OCI-LY7 (cell line): ENCODE measurements around the gene TULP4. TPM values are rescaled to one million over a fixed set of nuclear protein-coding genes. Genes with fewer than 3 reads are reported as not detected.
A peak's percentile ranks its signal among the peaks of the same experiment; 100 is the strongest.

Source experiments
- BruUV-seq: library from RNA; stranded (reverse); fragments of 400-500 nt; replicated peaks from 2 replicates; lab custom pipeline; 2021; lab: Mats Ljungman, UMichigan
- CTCF ChIA-PET: fragments of 300-600 bp; sonication (Branson Sonifier 250); formaldehyde crosslinking; loops from one replicate; lab custom pipeline; 2022; ENCODE audit warnings: antibody characterized with exemption; ENCODE audit not compliant: unreplicated experiment; lab: Charles Lee
- POLR2A ChIA-PET: fragments of 300-600 bp; sonication (Branson Sonifier 250); formaldehyde crosslinking; loops from one replicate; lab custom pipeline; 2022; ENCODE audit warnings: antibody characterized with exemption; lab: Charles Lee
- DNase-seq: peaks from one replicate; pipeline ENCODE4 v3.0.0-alpha.2; 2015; ENCODE audit warnings: low spot score
- H2AFZ ChIP-seq: fragments of 200-600 bp; sonication (generic), shearing (Covaris generic); 2 replicates; pipeline ENCODE4 v1.6.1; 2014; ENCODE audit warnings: mild to moderate bottlenecking, antibody characterized with exemption, low read length, moderate library complexity
- H3K27ac ChIP-seq: fragments of 200-600 bp; sonication (generic); 2 replicates; pipeline ENCODE4 v1.5.1; 2014; ENCODE audit warnings: mixed run types, low read depth, mild to moderate bottlenecking, moderate library complexity, low read length, inconsistent platforms; ENCODE audit not compliant: poor library complexity, severe bottlenecking
- H3K36me3 ChIP-seq: fragments of 200-600 bp; sonication (generic); 2 replicates; pipeline ENCODE4 v1.6.1; 2014; ENCODE audit warnings: mild to moderate bottlenecking, antibody characterized with exemption, low read length, moderate library complexity, mixed read lengths; ENCODE audit not compliant: insufficient read depth
- H3K4me1 ChIP-seq: fragments of 200-600 bp; sonication (generic); 2 replicates; pipeline ENCODE4 v1.5.1; 2014; ENCODE audit warnings: mild to moderate bottlenecking, low read length; ENCODE audit not compliant: insufficient read depth, poor library complexity, severe bottlenecking
- H3K4me2 ChIP-seq: fragments of 200-600 bp; sonication (generic); 2 replicates; pipeline ENCODE4 v1.6.1; 2014; ENCODE audit warnings: mild to moderate bottlenecking, low read length
- H3K4me3 ChIP-seq: fragments of 200-600 bp; sonication (generic); 2 replicates; pipeline ENCODE4 v1.5.1; 2014; ENCODE audit warnings: mild to moderate bottlenecking, low read depth, low read length; ENCODE audit not compliant: poor library complexity, severe bottlenecking
- H3K79me2 ChIP-seq: fragments of 200-600 bp; sonication (generic); 2 replicates; pipeline ENCODE4 v1.6.1; 2016; ENCODE audit warnings: low read depth, mild to moderate bottlenecking, low read length, moderate library complexity, mixed read lengths; ENCODE audit not compliant: insufficient read depth
- H3K9me2 ChIP-seq: fragments of 200-600 bp; sonication (generic); 2 replicates; pipeline ENCODE4 v1.6.1; 2016; ENCODE audit warnings: mild to moderate bottlenecking, low read length, mixed read lengths; ENCODE audit not compliant: insufficient read depth
- H3K9me3 ChIP-seq: fragments of 200-600 bp; sonication (generic); 2 replicates; pipeline ENCODE4 v1.6.1; 2014; ENCODE audit warnings: mild to moderate bottlenecking, mixed run types, low read length, mixed read lengths
- H4K20me1 ChIP-seq: fragments of 200-600 bp; sonication (generic); 2 replicates; pipeline ENCODE4 v1.6.1; 2014; ENCODE audit warnings: mild to moderate bottlenecking, antibody characterized with exemption, low read length, moderate library complexity, mixed read lengths; ENCODE audit not compliant: insufficient read depth
- EZH2phosphoT487 ChIP-seq: fragments of 200-600 bp; sonication (generic); IDR thresholded peaks from 2 replicates; pipeline ENCODE4 v1.6.1; 2018; ENCODE audit warnings: low read depth, borderline replicate concordance, mild to moderate bottlenecking, mixed run types, antibody characterized with exemption, low read length, moderate library complexity, mixed read lengths
- intact Hi-C: fragments of 100-400 bp; cut with micrococcal nuclease; formaldehyde crosslinking; loops from one replicate; pipeline ENCODE4 v1.10.0; 2022; ENCODE audit not compliant: unreplicated experiment
- total RNA-seq, 2 experiments: library from RNA; depleted of rRNA in 1 of 2; stranded (reverse); fragments of >200 nt in 1 of 2; shearing (Covaris generic) in 1 of 2; gene quantifications; 2 replicates each; pipeline ENCODE4 v1.2.3, GENCODE V29; 2014 to 2022
- TF ChIP-seq, protein P1 (sequence below): fragments of 200-600 bp; sonication (generic); conservative IDR thresholded peaks from 2 replicates; pipeline ENCODE4 v1.5.1; 2014; ENCODE audit warnings: mild to moderate bottlenecking, antibody characterized with exemption, low read length, moderate library complexity, mixed read lengths

The TULP4 gene
- total RNA-seq, 2 experiments from 2014 or later, result 62.1 to 64.8 TPM

GRCh38 chr6:158496700-158497099 is 184.4 kb downstream of the TULP4 start:
- Histone ChIP-seq H3K4me3 (no peak overlapping the region), H3K36me3 (peaks cover 17% of the 10 kb centered on the region; the same call in 1 of the 2 replicates), H3K4me2 (no peak overlapping the region), H4K20me1 (no peaks in the 10 kb centered on the region), H2AFZ (no peak overlapping the region), H3K27ac (no peak overlapping the region), H3K9me3 (no peaks in the 10 kb centered on the region), H3K4me1 (no peaks in the 10 kb centered on the region), H3K79me2 (no peaks in the 10 kb centered on the region), H3K9me2 (no peaks in the 10 kb centered on the region)
- DNase-seq, result no peak
- TF ChIP-seq EZH2phosphoT487, result no peak
- TF ChIP-seq, protein P1, sequence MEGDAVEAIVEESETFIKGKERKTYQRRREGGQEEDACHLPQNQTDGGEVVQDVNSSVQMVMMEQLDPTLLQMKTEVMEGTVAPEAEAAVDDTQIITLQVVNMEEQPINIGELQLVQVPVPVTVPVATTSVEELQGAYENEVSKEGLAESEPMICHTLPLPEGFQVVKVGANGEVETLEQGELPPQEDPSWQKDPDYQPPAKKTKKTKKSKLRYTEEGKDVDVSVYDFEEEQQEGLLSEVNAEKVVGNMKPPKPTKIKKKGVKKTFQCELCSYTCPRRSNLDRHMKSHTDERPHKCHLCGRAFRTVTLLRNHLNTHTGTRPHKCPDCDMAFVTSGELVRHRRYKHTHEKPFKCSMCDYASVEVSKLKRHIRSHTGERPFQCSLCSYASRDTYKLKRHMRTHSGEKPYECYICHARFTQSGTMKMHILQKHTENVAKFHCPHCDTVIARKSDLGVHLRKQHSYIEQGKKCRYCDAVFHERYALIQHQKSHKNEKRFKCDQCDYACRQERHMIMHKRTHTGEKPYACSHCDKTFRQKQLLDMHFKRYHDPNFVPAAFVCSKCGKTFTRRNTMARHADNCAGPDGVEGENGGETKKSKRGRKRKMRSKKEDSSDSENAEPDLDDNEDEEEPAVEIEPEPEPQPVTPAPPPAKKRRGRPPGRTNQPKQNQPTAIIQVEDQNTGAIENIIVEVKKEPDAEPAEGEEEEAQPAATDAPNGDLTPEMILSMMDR, result peak; percentile 43; the same call in 1 of the 2 replicates
- ChIA-PET POLR2A (interaction anchor here (0.6 to 1.6 kb wide), 3 partner anchors 27 to 39 kb away, joined by 3 read pairs; no protein-coding TSS in a partner anchor), CTCF (interaction anchor here (0.7 kb wide), 1 partner anchor 276 kb away, joined by 3 read pairs; no protein-coding TSS in a partner anchor)
- intact Hi-C loops, result no loop called here
- no TSS peak for BruUV-seq

DNA sequence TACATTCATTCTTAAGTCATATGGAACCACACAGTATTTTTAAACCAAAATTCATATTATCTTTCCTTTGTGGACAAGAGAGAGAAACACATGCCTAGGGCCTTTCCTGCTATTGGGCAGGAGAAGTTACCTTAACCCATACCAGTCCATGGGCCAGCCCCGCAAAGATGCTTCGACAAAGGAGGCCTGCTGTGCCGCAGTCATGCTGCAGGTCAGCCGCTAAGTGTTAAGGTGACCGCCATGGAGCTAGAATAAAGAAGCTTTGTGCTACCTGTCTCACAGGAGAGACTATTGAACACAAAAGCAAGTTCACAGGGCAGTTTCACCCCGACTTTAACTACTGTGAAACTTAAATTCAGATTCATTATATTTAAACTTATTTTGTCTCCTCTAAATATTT is 185.4 kb downstream of the TULP4 start:
- Histone ChIP-seq H3K36me3 (peaks cover 17% of the 10 kb centered on the region; the same call in 1 of the 2 replicates), H3K27ac (no peak overlapping the region), H3K79me2 (no peaks in the 10 kb centered on the region), H3K4me2 (no peak overlapping the region), H3K4me3 (no peak overlapping the region), H4K20me1 (no peaks in the 10 kb centered on the region), H3K9me3 (no peaks in the 10 kb centered on the region), H3K4me1 (no peaks in the 10 kb centered on the region), H2AFZ (no peak overlapping the region), H3K9me2 (no peaks in the 10 kb centered on the region)
- TF ChIP-seq, protein P1, result no peak
- no peak for TF ChIP-seq EZH2phosphoT487
- intact Hi-C loops, result no loop called here
- DNase-seq, result no peak
- CTCF ChIA-PET, result no interaction called here
- POLR2A ChIA-PET, result no interaction called here
- BruUV-seq, result no TSS peak

DNA sequence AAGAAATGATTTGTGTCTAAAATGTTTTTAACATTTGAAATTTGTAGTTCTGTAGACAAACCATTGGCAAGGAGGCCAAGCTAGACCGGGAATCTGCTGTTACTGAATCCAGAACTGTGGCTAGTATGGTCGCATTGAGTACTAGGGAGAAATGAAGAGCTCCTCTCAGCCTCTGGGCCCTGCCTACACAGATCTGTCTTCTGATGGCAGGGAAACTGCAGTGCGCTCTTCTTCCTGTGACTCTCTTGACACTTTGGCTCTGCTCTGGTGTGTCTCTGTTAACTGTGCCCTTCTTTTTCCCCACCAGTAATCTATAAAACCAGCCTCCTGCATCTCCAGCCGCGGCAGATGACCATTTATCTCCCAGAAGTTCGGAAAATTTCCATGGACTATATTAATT is 186.1 kb downstream of the TULP4 start:
- Histone ChIP-seq H3K4me1 (no peaks in the 10 kb centered on the region), H3K36me3 (peaks cover 17% of the 10 kb centered on the region; the same call in 1 of the 2 replicates), H3K4me3 (no peak overlapping the region), H3K4me2 (no peak overlapping the region), H3K9me3 (no peaks in the 10 kb centered on the region), H2AFZ (no peak overlapping the region), H4K20me1 (no peaks in the 10 kb centered on the region), H3K79me2 (no peaks in the 10 kb centered on the region), H3K9me2 (no peaks in the 10 kb centered on the region), H3K27ac (no peak overlapping the region)
- no peak for DNase-seq
- BruUV-seq, result no TSS peak
- ChIA-PET CTCF (no interaction called here), POLR2A (no interaction called here)
- TF ChIP-seq EZH2phosphoT487, result no peak
- TF ChIP-seq, protein P1, result no peak
- intact Hi-C loops, result no loop called here
